Measurements from ENCODE around the gene UTF1.

UTF1 gene

DNA sequence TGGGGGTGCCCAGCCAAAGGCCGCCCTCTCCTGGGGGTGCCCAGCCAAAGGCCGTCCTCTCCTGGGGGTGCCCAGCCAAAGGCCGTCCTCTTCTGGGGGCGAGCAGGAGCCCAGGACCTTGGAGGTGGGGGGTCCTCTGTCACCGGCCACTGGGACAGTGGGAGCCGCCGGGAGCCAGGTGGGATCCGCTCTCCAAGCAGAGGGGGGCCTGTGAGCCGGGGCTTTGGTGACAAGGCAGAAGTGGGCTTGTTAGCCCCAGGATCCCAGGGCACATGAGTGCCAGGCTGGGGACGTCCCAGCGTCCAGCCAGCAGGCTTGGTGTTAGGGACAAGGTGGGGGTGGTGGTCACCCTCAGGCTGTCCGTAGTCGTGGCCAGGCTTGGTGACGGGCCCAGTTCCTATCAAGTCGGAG is 29.4 kb upstream of the UTF1 start:
- no peak for DNase-seq (ENCODE audit: low read depth)
- TF ChIP-seq, protein P1, sequence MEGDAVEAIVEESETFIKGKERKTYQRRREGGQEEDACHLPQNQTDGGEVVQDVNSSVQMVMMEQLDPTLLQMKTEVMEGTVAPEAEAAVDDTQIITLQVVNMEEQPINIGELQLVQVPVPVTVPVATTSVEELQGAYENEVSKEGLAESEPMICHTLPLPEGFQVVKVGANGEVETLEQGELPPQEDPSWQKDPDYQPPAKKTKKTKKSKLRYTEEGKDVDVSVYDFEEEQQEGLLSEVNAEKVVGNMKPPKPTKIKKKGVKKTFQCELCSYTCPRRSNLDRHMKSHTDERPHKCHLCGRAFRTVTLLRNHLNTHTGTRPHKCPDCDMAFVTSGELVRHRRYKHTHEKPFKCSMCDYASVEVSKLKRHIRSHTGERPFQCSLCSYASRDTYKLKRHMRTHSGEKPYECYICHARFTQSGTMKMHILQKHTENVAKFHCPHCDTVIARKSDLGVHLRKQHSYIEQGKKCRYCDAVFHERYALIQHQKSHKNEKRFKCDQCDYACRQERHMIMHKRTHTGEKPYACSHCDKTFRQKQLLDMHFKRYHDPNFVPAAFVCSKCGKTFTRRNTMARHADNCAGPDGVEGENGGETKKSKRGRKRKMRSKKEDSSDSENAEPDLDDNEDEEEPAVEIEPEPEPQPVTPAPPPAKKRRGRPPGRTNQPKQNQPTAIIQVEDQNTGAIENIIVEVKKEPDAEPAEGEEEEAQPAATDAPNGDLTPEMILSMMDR (conservative IDR thresholded peaks at IDR 0.05; ENCODE audit: low read depth, low read length), result no peak
- no peak overlapping the region for H3K4me3 ChIP-seq (ENCODE audit: low read depth, low read length)

DNA sequence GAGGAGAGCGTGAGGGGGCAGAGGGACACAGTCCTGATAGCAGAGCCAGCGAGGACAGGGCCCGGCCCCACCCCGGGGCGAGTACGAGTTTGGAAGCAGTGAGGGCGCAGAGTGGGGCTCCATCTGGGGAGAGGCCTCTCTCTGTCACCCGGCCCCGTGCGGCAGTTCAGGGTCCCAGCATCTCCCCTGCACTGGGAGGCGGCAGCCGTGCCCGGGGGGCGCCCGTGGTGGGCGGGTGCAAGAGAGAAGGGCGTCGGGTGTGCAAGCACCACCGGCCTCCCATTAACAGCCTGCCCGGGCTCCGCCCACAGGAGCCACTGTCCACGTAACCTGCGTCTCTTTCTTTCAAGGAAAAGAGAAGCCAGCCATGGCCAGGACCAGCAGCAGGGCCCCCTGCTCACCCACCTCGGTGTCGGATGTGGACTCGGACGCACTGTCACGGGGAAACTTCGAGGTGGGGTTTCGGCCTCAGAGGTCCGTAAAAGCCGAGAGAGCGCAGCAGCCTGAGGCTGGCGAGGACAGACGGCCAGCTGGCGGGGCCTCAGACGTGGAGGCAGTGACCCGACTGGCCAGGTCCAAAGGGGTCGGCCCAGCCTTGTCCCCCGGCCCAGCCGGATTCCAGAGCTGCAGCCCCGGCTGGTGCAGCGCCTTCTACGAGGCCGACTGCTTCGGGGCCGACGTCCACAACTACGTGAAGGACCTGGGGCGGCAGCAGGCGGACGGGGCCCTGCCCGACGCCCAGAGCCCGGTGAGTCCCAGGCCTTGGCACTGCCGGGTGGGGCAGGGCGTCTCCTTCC is 28.7 kb upstream of the UTF1 start:
- DNase-seq (ENCODE audit: low read depth), result no peak
- no peak overlapping the region for H3K4me3 ChIP-seq (ENCODE audit: low read depth, low read length)
- TF ChIP-seq, protein P1 (conservative IDR thresholded peaks at IDR 0.05; ENCODE audit: low read depth, low read length), result no peak

DNA sequence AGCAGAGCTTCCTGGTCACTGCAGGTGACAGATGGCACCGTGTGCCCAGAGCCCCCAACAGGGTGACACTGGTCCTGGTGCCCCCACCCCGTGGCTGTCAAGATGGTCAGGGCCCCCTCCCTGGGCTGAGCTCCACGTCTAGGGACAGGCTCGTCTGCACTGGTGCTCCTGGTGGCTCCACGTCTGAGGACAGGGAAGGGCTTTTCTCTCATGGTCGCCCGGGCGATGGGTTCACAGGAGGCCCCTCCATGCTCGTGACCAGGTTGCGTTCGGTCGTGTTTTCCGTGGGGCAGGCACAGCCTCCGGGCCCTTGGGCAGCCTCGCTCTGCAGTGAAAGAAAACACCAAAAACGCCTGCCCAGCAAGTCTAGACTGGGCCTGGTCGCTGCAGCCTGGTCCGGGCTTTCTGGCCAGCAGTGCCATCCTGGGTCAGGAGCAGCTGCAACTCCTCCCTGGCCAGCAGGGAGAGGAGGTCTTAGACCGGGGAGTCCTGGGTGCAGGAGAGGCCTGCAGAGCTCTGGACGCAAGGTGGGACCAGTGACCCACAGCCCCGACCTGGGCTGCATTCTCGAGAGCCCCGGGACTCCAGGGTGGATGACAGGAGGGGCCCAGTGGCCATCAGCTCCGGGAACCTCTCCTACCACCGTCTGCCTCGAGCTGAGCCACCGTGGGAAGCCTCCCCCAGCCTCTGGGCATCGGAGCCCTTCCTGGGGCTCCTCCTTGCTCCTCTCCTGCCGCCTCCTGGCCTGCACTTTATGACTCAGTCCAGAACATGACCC is 27.9 kb upstream of the UTF1 start:
- DNase-seq (ENCODE audit: low read depth), result no peak
- H3K4me3 ChIP-seq (ENCODE audit: low read depth, low read length), result no peak overlapping the region
- TF ChIP-seq, protein P1 (conservative IDR thresholded peaks at IDR 0.05; ENCODE audit: low read depth, low read length), result no peak

DNA sequence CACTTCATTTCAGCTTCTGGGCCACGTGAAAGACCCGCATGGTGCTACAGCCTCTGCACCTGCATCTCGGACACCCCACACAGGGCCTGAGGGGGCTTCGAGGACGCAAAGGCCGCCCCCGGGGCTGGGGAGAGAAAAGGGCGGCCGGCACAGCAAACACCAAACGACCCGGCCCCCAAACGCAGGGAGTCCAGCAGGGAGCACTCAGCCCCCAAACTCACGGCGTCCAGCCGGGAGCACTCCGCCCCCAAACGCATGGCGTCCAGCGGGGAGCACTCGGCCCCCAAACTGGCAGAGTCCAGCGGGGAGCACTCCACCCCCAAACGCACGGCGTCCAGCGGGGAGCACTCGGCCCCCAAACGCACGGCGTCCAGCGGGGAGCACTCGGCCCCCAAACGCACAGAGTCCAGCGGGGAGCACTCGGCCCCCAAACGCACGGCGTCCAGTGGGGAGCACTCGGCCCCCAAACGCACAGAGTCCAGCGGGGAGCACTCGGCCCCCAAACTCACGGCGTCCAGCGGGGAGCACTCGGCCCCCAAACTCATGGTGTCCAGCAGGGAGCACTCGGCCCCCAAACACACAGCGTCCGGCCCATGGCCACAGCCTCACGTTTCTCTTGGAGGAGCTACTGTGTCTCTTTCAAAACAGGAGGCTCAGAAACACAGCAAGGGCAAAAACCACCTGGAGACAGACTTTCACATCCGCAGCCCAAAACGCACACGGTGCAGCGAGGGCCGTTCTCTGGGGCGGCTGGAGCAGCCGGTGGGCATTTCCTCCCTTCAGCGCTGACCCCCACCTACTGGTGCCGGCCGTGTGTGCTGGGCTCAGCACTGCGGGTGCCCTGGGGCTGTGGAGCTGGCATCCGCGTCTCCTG is 27.0 kb upstream of the UTF1 start:
- no peak overlapping the region for H3K4me3 ChIP-seq (ENCODE audit: low read depth, low read length)
- TF ChIP-seq, protein P1 (conservative IDR thresholded peaks at IDR 0.05; ENCODE audit: low read depth, low read length), result no peak
- no peak for DNase-seq (ENCODE audit: low read depth)

DNA sequence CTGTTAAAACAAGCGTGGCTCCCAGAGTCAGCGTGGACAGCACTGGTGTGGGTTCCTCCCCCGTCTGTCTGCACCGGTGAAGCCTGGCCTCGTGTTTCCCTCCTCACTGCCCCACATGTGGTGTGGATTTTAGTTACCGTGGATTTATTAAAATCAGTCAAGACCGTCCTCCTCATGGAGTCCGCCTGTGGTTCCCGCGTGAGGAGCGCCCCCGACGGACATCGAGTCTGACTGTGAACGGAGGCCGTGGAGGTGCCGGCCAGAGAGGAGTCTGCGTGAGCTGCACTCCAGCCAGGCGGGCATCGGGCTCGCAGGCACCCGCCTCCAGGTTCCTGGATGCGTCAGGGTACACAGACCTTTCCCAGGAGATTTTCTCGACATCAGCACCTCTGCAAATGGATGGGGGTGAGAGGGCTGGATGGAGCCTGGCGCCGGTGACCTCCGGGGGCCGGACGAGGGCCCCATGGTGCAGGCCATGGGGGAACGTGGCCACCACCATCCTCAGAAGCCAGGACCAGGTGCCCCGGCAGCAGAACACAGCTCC is 26.3 kb upstream of the UTF1 start:
- no peak overlapping the region for H3K4me3 ChIP-seq (ENCODE audit: low read depth, low read length)
- DNase-seq (ENCODE audit: low read depth), result no peak
- TF ChIP-seq, protein P1 (conservative IDR thresholded peaks at IDR 0.05; ENCODE audit: low read depth, low read length), result no peak

DNA sequence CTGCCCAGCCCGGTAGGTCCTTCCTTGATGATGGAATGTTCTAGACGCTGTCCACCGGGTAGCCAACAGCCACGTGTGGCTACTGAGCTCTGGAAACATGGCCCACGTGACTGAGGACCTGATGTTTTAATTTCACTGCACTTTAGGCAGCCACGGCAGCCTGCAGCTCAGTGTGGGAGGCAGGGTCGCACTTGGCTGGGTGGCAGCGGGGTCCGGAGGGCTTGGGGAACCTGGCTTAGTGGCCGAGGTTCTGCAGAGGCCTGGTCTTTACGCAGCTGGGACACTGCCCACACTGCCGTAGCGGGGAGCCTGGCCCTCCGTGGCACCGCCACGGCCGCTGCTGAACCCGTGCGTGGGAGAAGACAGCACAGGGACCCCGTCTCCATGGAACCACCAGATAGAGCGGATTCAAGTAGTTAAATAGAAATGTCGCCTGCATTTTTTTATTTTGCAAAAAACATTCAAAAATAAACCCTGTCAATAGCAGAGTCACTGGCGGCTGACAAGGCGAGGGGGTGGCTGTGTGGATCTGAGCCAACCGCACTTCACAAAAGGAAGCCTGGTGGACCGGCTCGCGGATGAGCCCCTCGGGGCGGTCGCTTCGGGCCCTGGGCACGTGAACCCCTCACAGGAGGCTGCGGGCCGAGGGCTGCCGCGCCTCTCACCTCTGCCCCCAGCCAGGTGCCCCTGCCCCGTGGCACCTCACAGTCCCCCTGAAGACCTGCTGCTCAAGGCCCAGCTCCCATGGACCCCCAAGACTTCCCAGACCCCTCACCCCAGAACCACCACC is 25.6 kb upstream of the UTF1 start:
- no peak overlapping the region for H3K4me3 ChIP-seq (ENCODE audit: low read depth, low read length)
- DNase-seq (ENCODE audit: low read depth), result no peak
- TF ChIP-seq, protein P1 (conservative IDR thresholded peaks at IDR 0.05; ENCODE audit: low read depth, low read length), result no peak
